ENCODE measurements around the gene MBL2.

DNA sequence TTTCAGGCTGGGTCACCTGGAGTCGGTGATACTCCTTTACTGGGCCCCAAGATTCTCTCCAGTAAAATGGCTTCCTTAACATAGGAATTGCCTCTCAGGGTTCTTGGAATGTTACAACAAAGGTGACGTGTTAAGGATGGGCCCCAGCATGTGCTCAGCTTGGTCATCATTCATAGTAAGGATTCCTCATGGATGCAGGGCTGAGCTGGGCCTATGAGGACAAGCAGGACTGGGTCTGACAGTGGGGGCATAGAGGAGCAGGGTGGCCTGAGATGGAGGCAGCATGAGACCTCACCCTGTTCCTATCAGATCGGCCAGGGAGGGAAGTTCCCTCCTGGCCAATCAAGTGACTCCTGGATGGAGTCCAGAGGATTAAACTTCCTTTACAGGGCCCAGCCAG, 12.8 kb upstream of the MBL2 start:
- TF ChIP-seq BACH1 (IDR thresholded peaks at IDR 0.05; ENCODE audit: borderline replicate concordance) = no peak
- TF ChIP-seq SIX5 (IDR thresholded peaks at IDR 0.05; ENCODE audit: low read depth, low read length, severe bottlenecking) = no peak
- TF ChIP-seq EGR1 (IDR thresholded peaks at IDR 0.05; ENCODE audit: borderline replicate concordance in 1 of 2, low read depth in 2 of 2, low read length in 2 of 2) = no peak
- TF ChIP-seq POLR2A (IDR thresholded peaks at IDR 0.05; ENCODE audit: low read depth, low read length) = no peak
- TF ChIP-seq, protein P1, sequence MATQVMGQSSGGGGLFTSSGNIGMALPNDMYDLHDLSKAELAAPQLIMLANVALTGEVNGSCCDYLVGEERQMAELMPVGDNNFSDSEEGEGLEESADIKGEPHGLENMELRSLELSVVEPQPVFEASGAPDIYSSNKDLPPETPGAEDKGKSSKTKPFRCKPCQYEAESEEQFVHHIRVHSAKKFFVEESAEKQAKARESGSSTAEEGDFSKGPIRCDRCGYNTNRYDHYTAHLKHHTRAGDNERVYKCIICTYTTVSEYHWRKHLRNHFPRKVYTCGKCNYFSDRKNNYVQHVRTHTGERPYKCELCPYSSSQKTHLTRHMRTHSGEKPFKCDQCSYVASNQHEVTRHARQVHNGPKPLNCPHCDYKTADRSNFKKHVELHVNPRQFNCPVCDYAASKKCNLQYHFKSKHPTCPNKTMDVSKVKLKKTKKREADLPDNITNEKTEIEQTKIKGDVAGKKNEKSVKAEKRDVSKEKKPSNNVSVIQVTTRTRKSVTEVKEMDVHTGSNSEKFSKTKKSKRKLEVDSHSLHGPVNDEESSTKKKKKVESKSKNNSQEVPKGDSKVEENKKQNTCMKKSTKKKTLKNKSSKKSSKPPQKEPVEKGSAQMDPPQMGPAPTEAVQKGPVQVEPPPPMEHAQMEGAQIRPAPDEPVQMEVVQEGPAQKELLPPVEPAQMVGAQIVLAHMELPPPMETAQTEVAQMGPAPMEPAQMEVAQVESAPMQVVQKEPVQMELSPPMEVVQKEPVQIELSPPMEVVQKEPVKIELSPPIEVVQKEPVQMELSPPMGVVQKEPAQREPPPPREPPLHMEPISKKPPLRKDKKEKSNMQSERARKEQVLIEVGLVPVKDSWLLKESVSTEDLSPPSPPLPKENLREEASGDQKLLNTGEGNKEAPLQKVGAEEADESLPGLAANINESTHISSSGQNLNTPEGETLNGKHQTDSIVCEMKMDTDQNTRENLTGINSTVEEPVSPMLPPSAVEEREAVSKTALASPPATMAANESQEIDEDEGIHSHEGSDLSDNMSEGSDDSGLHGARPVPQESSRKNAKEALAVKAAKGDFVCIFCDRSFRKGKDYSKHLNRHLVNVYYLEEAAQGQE (IDR thresholded peaks at IDR 0.05; ENCODE audit: low read depth, low read length) = no peak
- TF ChIP-seq SP1 (IDR thresholded peaks at IDR 0.05; ENCODE audit: low read depth, low read length) = no peak
- TF ChIP-seq POLR2AphosphoS5 (IDR thresholded peaks at IDR 0.05; ENCODE audit: low read length) = no peak
- no peak for TF ChIP-seq FOS (IDR thresholded peaks at IDR 0.05; ENCODE audit: borderline replicate concordance, extremely low read depth, insufficient read length)
- TF ChIP-seq SUPT20H (IDR thresholded peaks at IDR 0.05; ENCODE audit: borderline replicate concordance, control insufficient read depth, low read depth, low read length) = no peak
- TF ChIP-seq ZNF24 (IDR thresholded peaks at IDR 0.05) = no peak

All from GM12878 (cell line).